ENCODE results near the gene MMP15. TPM values are rescaled to one million over a fixed set of nuclear protein-coding genes. Genes with fewer than 3 reads are reported as not detected.
"Not testable (repeated sequence)": the region's sequence is repeated elsewhere in the genome, so short reads cannot be mapped to it uniquely, and the experiment has no call there.

Gene MMP15
- total RNA-seq, 1 donor from 2014 or later: 7.2 TPM

GRCh38 chr16:58094026-58094425 lies 68.5 kb downstream of the MMP15 start:
- H3K9me3 Mint-ChIP-seq: no peaks in the 10 kb centered on the region
- Histone ChIP-seq H3K27me3 (no peaks in the 10 kb centered on the region), H3K36me3 (no peaks in the 10 kb centered on the region), H3K79me2 (ENCODE audit: low read depth) (no peaks in the 10 kb centered on the region), H3K9ac (no peak overlapping the region), H4K20me1 (ENCODE audit: low read depth) (no peaks in the 10 kb centered on the region), H3F3A (ENCODE audit: low read depth) (no peaks in the 10 kb centered on the region), H3K4me2 (no peak overlapping the region), H3K27ac (no peak overlapping the region), H3K9me3 (ENCODE audit: low read depth) (no peaks in the 10 kb centered on the region), H3K4me1 (peaks cover 8% of the 10 kb centered on the region), H3K4me3 (no peak overlapping the region), H2AFZ (replicated peaks) (no peak overlapping the region)
- H3K27ac Mint-ChIP-seq: no peak overlapping the region
- peaks cover 6% of the 10 kb centered on the region for H3K27me3 Mint-ChIP-seq (ENCODE audit: insufficient read depth, low read depth)
- H3K36me3 Mint-ChIP-seq: no peaks in the 10 kb centered on the region
- H3K4me3 Mint-ChIP-seq: no peak overlapping the region
- H3K4me1 Mint-ChIP-seq: peaks cover 10% of the 10 kb centered on the region
- no peak for TF ChIP-seq EZH2 (IDR thresholded peaks at IDR 0.05)
- no peak for TF ChIP-seq EZH2phosphoT487 (IDR thresholded peaks at IDR 0.05)
- no peak for TF ChIP-seq CTCF (IDR thresholded peaks at IDR 0.05)
- DNase-seq (ENCODE audit: low spot score): no peak

GRCh38 chr16:58094791-58095574 lies 69.4 kb downstream of the MMP15 start:
- no peaks in the 10 kb centered on the region for H3K79me2 ChIP-seq (ENCODE audit: low read depth)
- no peak for TF ChIP-seq EZH2phosphoT487 (IDR thresholded peaks at IDR 0.05)
- TF ChIP-seq EZH2 (IDR thresholded peaks at IDR 0.05): no peak
- no peak for TF ChIP-seq CTCF (IDR thresholded peaks at IDR 0.05)
- H3F3A ChIP-seq (ENCODE audit: low read depth): no peaks in the 10 kb centered on the region
- no peak overlapping the region for H3K9ac ChIP-seq
- Mint-ChIP-seq H3K4me3 (no peak overlapping the region), H3K4me1 (peaks cover 16% of the 10 kb centered on the region), H3K9me3 (no peaks in the 10 kb centered on the region), H3K27ac (no peak overlapping the region), H3K36me3 (no peaks in the 10 kb centered on the region), H3K27me3 (ENCODE audit: insufficient read depth, low read depth) (peaks cover 6% of the 10 kb centered on the region)
- no peak for DNase-seq (ENCODE audit: low spot score)
- no peaks in the 10 kb centered on the region for H3K36me3 ChIP-seq
- H4K20me1 ChIP-seq (ENCODE audit: low read depth): no peaks in the 10 kb centered on the region
- no peak overlapping the region for H3K4me3 ChIP-seq
- H3K4me1 ChIP-seq: peaks cover 14% of the 10 kb centered on the region
- H3K27me3 ChIP-seq: no peaks in the 10 kb centered on the region
- no peak overlapping the region for H3K27ac ChIP-seq
- H3K9me3 ChIP-seq (ENCODE audit: low read depth): no peaks in the 10 kb centered on the region
- no peak overlapping the region for H3K4me2 ChIP-seq
- no peak overlapping the region for H2AFZ ChIP-seq (replicated peaks)

GRCh38 chr16:58095575-58095960 lies 70.0 kb downstream of the MMP15 start:
- peaks cover 14% of the 10 kb centered on the region for H3K4me1 ChIP-seq
- not testable (repeated sequence) for H3K9me3 ChIP-seq (ENCODE audit: low read depth); H3K27me3 ChIP-seq; H2AFZ ChIP-seq (replicated peaks); H3K9me3 Mint-ChIP-seq; H3K36me3 Mint-ChIP-seq; H4K20me1 ChIP-seq (ENCODE audit: low read depth); H3K9ac ChIP-seq; DNase-seq (ENCODE audit: low spot score); H3K27ac Mint-ChIP-seq; H3K27me3 Mint-ChIP-seq (ENCODE audit: insufficient read depth, low read depth); H3K4me3 ChIP-seq; H3K4me2 ChIP-seq; H3K27ac ChIP-seq; H3K36me3 ChIP-seq; H3K79me2 ChIP-seq (ENCODE audit: low read depth); H3F3A ChIP-seq (ENCODE audit: low read depth); H3K4me3 Mint-ChIP-seq
- H3K4me1 Mint-ChIP-seq: peaks cover 18% of the 10 kb centered on the region

GRCh38 chr16:58096249-58096648 lies 70.7 kb downstream of the MMP15 start:
- H3K27ac ChIP-seq: no peak overlapping the region
- H3K4me1 Mint-ChIP-seq: peaks cover 18% of the 10 kb centered on the region
- H3K9me3 ChIP-seq (ENCODE audit: low read depth): no peaks in the 10 kb centered on the region
- H3K4me2 ChIP-seq: no peak overlapping the region
- H4K20me1 ChIP-seq (ENCODE audit: low read depth): no peaks in the 10 kb centered on the region
- H3K36me3 ChIP-seq: no peaks in the 10 kb centered on the region
- no peak overlapping the region for H3K4me3 Mint-ChIP-seq
- H3K9me3 Mint-ChIP-seq: no peaks in the 10 kb centered on the region
- H3K27me3 ChIP-seq: no peaks in the 10 kb centered on the region
- no peak overlapping the region for H3K4me3 ChIP-seq
- DNase-seq (ENCODE audit: low spot score): no peak
- no peak overlapping the region for H3K27ac Mint-ChIP-seq
- H3K27me3 Mint-ChIP-seq (ENCODE audit: insufficient read depth, low read depth): peaks cover 6% of the 10 kb centered on the region
- no peaks in the 10 kb centered on the region for H3K79me2 ChIP-seq (ENCODE audit: low read depth)
- no peak overlapping the region for H3K9ac ChIP-seq
- no peaks in the 10 kb centered on the region for H3K36me3 Mint-ChIP-seq
- H3K4me1 ChIP-seq: peaks cover 14% of the 10 kb centered on the region
- H2AFZ ChIP-seq (replicated peaks): no peak overlapping the region
- TF ChIP-seq EZH2phosphoT487 (IDR thresholded peaks at IDR 0.05) (no peak), CTCF (IDR thresholded peaks at IDR 0.05) (no peak), EZH2 (IDR thresholded peaks at IDR 0.05) (no peak)
- no peaks in the 10 kb centered on the region for H3F3A ChIP-seq (ENCODE audit: low read depth)

Data from neural progenitor cell (in vitro differentiated cells).